ENCODE data around the gene PMIS2.
"Not testable (repeated sequence)": the region's sequence is repeated elsewhere in the genome, so short reads cannot be mapped to it uniquely, and the experiment has no call there.

The PMIS2 gene

GRCh38 chr19:35595026-35595425, 9.1 kb downstream of the PMIS2 start:
- not testable (repeated sequence) for DNase-seq

GRCh38 chr19:35595928-35596327, 10.0 kb downstream of the PMIS2 start:
- DNase-seq: no peak

- no peak for DNase-seq
These were observed 10.5 kb downstream of the PMIS2 start for GRCh38 chr19:35596366-35596999.

- DNase-seq: peak; percentile 2
These were observed 16.0 kb downstream of the PMIS2 start for GRCh38 chr19:35601971-35602370.

GRCh38 chr19:35604436-35604835, 18.5 kb downstream of the PMIS2 start:
- not testable (repeated sequence) for DNase-seq

- not testable (repeated sequence) for DNase-seq
These were observed 21.2 kb downstream of the PMIS2 start for GRCh38 chr19:35607170-35607569.

- DNase-seq: no peak
These were observed 21.7 kb downstream of the PMIS2 start for GRCh38 chr19:35607661-35608060.

GRCh38 chr19:35608251-35608650, 22.3 kb downstream of the PMIS2 start:
- no peak for DNase-seq

GRCh38 chr19:35609851-35610353, 23.9 kb downstream of the PMIS2 start:
- no peak for DNase-seq

GRCh38 chr19:35612224-35612558, 26.2 kb downstream of the PMIS2 start:
- DNase-seq: no peak

- DNase-seq: peak; percentile 91
These were observed 26.8 kb downstream of the PMIS2 start, which contains the start of gene HAUS5 for GRCh38 chr19:35612559-35613321. HAUS5 (plus strand) TSS chr19:35612735; CDS start chr19:35612795, 60 bp downstream.

- no peak for DNase-seq
These were observed 27.6 kb downstream of the PMIS2 start for GRCh38 chr19:35613574-35613973.

- DNase-seq: no peak
These were observed 29.1 kb downstream of the PMIS2 start for GRCh38 chr19:35615036-35615435.

GRCh38 chr19:35618857-35619256, 32.9 kb downstream of the PMIS2 start:
- no peak for DNase-seq

GRCh38 chr19:35619290-35619923, 33.4 kb downstream of the PMIS2 start:
- no peak for DNase-seq

GRCh38 chr19:35620001-35620400, 34.0 kb downstream of the PMIS2 start:
- DNase-seq: no peak

- DNase-seq: no peak
These were observed 35.7 kb downstream of the PMIS2 start for GRCh38 chr19:35621708-35622107.

- DNase-seq: no peak
These were observed 36.8 kb downstream of the PMIS2 start for GRCh38 chr19:35622750-35623149.

GRCh38 chr19:35623327-35624010, 37.5 kb downstream of the PMIS2 start:
- DNase-seq: no peak

- no peak for DNase-seq
These were observed 42.2 kb downstream of the PMIS2 start for GRCh38 chr19:35628264-35628564.

GRCh38 chr19:35628565-35629331, 42.8 kb downstream of the PMIS2 start, which contains the start of gene RBM42:
RBM42 (plus strand) TSS chr19:35629036; CDS start chr19:35629154, 118 bp downstream.
- peak; percentile 96 for DNase-seq

GRCh38 chr19:35629332-35629633, 43.3 kb downstream of the PMIS2 start:
- DNase-seq: no peak
